ENCODE measurements around the gene KCNIP2. TPM values are rescaled to one million over a fixed set of nuclear protein-coding genes. Genes with fewer than 3 reads are reported as not detected.

KCNIP2 gene
- total and polyA plus RNA-seq, 2 experiments from 2014 or later: 0.15 to 0.22 TPM

- no peak overlapping the region for H3K27ac ChIP-seq
- H3K36me3 ChIP-seq (ENCODE audit: low read depth): no peaks in the 10 kb centered on the region
- H2AFZ ChIP-seq: peak overlapping the region; percentile 45
- H3K4me1 ChIP-seq (ENCODE audit: insufficient read depth): peaks cover 5% of the 10 kb centered on the region; the same call in 1 of the 2 replicates
- in situ Hi-C loops (cut with MboI): no loop called here
- peak overlapping the region; percentile 54 for H3K4me3 ChIP-seq
- 26 to 37% methylated on average over 50 to 58 of the region's 58 CpGs for WGBS, 2 experiments (ENCODE audit: low coverage in 1 of 2, low lambda C conversion rate in 2 of 2, missing lambda C conversion rate in 2 of 2)
- DNase-seq: peak; percentile 60
- peaks cover 12% of the 10 kb centered on the region for H3F3A ChIP-seq (ENCODE audit: insufficient read depth)
- no peaks in the 10 kb centered on the region for H3K79me2 ChIP-seq (ENCODE audit: insufficient read depth)
- no peaks in the 10 kb centered on the region for H4K20me1 ChIP-seq (ENCODE audit: insufficient read depth)
- H3K9me2 ChIP-seq (ENCODE audit: insufficient read depth): no peaks in the 10 kb centered on the region
- peak overlapping the region; percentile 54 for H3K4me2 ChIP-seq (ENCODE audit: unreplicated experiment)
- no peaks in the 10 kb centered on the region for H3K9me3 ChIP-seq (ENCODE audit: low read depth)
- no peak overlapping the region for H3K9ac ChIP-seq
- H3K27me3 ChIP-seq (replicated peaks; ENCODE audit: insufficient read depth): peaks cover 15% of the 10 kb centered on the region
- TF ChIP-seq EZH2 (IDR thresholded peaks at IDR 0.05; ENCODE audit: insufficient read depth, poor library complexity, severe bottlenecking) (no peak), EZH2phosphoT487 (IDR thresholded peaks at IDR 0.05; ENCODE audit: insufficient read depth, low read depth) (no peak)
These were observed 64.6 kb downstream of the KCNIP2 start for GRCh38 chr10:101778781-101779543.

- Histone ChIP-seq H3K9me3 (ENCODE audit: low read depth) (no peaks in the 10 kb centered on the region), H3K27me3 (replicated peaks; ENCODE audit: insufficient read depth) (peaks cover 22% of the 10 kb centered on the region), H4K20me1 (ENCODE audit: insufficient read depth) (no peaks in the 10 kb centered on the region), H3K4me1 (ENCODE audit: insufficient read depth) (no peaks in the 10 kb centered on the region; the same call in 1 of the 2 replicates), H2AFZ (no peak overlapping the region), H3K4me2 (ENCODE audit: unreplicated experiment) (no peak overlapping the region), H3K27ac (no peak overlapping the region), H3K4me3 (no peak overlapping the region), H3F3A (ENCODE audit: insufficient read depth) (peaks cover 6% of the 10 kb centered on the region), H3K9ac (no peak overlapping the region), H3K36me3 (ENCODE audit: low read depth) (no peaks in the 10 kb centered on the region), H3K79me2 (ENCODE audit: insufficient read depth) (no peaks in the 10 kb centered on the region), H3K9me2 (ENCODE audit: insufficient read depth) (no peaks in the 10 kb centered on the region)
- 88 to 95% methylated on average over 8 to 12 of the region's 12 CpGs for WGBS, 2 experiments (ENCODE audit: low coverage in 1 of 2, low lambda C conversion rate in 2 of 2, missing lambda C conversion rate in 2 of 2)
- in situ Hi-C loops (cut with MboI): no loop called here
- TF ChIP-seq EZH2 (IDR thresholded peaks at IDR 0.05; ENCODE audit: insufficient read depth, poor library complexity, severe bottlenecking) (no peak), EZH2phosphoT487 (IDR thresholded peaks at IDR 0.05; ENCODE audit: insufficient read depth, low read depth) (no peak)
- DNase-seq: no peak
These were observed 65.3 kb downstream of the KCNIP2 start for GRCh38 chr10:101778151-101778780.

DNA sequence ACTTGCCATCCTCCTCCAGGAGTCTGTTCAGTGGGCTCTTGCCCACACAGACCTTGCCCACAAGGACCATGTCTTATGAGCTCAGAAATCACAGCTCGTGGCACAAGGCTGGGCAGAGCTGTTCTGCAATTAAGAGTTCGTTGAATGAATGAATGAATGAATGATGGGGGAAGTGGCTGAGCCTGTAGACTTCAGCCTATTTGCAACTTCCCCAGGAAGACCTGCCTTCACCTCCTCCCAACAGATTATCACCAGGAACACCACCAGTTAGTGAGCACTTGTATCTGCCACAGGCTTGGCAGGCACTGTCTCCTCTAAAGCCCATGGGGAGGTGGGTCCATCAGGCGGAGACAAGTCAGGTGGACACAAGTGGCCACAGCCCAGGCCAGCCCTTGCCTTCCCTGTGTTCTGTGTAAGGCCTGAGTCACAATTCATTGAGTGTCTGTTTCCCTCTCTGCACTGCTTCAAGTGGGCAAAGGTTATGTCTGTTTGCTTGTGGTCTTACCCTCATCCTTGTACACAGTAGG is 65.9 kb downstream of the KCNIP2 start:
- H3K27ac ChIP-seq: no peak overlapping the region
- WGBS, 2 experiments (ENCODE audit: low coverage in 1 of 2, low lambda C conversion rate in 2 of 2, missing lambda C conversion rate in 2 of 2): 93 to 97% methylated on average over 3 of the region's 3 CpGs
- H3F3A ChIP-seq (ENCODE audit: insufficient read depth): peaks cover 6% of the 10 kb centered on the region
- no peak overlapping the region for H3K9ac ChIP-seq
- no peaks in the 10 kb centered on the region for H3K9me2 ChIP-seq (ENCODE audit: insufficient read depth)
- H2AFZ ChIP-seq: no peak overlapping the region
- H3K36me3 ChIP-seq (ENCODE audit: low read depth): no peaks in the 10 kb centered on the region
- no peaks in the 10 kb centered on the region; the same call in 1 of the 2 replicates for H3K4me1 ChIP-seq (ENCODE audit: insufficient read depth)
- TF ChIP-seq EZH2phosphoT487 (IDR thresholded peaks at IDR 0.05; ENCODE audit: insufficient read depth, low read depth) (no peak), EZH2 (IDR thresholded peaks at IDR 0.05; ENCODE audit: insufficient read depth, poor library complexity, severe bottlenecking) (no peak)
- DNase-seq: no peak
- no peaks in the 10 kb centered on the region for H4K20me1 ChIP-seq (ENCODE audit: insufficient read depth)
- H3K27me3 ChIP-seq (replicated peaks; ENCODE audit: insufficient read depth): peaks cover 27% of the 10 kb centered on the region
- H3K4me3 ChIP-seq: no peak overlapping the region
- no peak overlapping the region for H3K4me2 ChIP-seq (ENCODE audit: unreplicated experiment)
- no peaks in the 10 kb centered on the region for H3K9me3 ChIP-seq (ENCODE audit: low read depth)
- in situ Hi-C loops (cut with MboI): no loop called here
- no peaks in the 10 kb centered on the region for H3K79me2 ChIP-seq (ENCODE audit: insufficient read depth)

DNA sequence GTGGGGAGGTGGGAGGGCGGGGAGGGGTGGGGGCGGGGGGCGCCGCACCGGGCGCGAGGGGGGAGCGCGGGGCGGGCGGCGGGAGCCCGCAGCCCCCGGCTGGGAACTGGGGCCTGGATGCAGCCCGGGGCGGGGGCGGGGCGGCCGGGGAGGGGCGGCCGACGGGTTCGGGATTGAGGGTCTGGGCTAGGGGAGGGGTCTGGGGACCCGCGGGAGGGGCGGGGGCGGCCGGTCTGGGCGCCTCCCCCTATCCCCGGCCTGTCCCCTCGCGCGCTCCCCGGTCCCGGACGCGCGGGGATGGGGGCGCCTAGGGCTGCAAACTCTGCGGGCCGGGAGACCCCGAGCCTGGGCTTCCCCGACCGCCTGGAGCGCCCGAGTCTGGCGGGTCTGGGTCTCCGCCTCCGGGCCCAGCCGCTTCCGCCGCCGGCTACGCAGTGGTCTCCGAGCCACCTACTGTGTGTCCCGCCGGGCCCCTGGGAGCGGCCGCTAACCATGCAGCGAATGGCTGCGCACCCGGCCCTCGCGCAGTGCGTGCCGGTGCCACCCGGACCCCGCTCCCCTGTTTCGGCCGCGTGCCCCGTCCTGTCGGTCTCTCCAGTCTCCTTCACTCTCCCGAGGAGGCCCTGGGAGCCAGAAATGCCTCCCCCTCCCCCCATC is 67.3 kb downstream of the KCNIP2 start:
- DNase-seq: no peak
- Histone ChIP-seq H4K20me1 (ENCODE audit: insufficient read depth) (no peaks in the 10 kb centered on the region), H3K27ac (no peak overlapping the region), H3K9me2 (ENCODE audit: insufficient read depth) (no peaks in the 10 kb centered on the region), H3K9ac (no peak overlapping the region), H3K79me2 (ENCODE audit: insufficient read depth) (no peaks in the 10 kb centered on the region), H3K9me3 (ENCODE audit: low read depth) (no peaks in the 10 kb centered on the region), H3K4me2 (ENCODE audit: unreplicated experiment) (no peak overlapping the region), H3F3A (ENCODE audit: insufficient read depth) (no peaks in the 10 kb centered on the region), H3K4me1 (ENCODE audit: insufficient read depth) (no peaks in the 10 kb centered on the region), H2AFZ (no peak overlapping the region), H3K36me3 (ENCODE audit: low read depth) (no peaks in the 10 kb centered on the region), H3K27me3 (replicated peaks; ENCODE audit: insufficient read depth) (peaks cover 35% of the 10 kb centered on the region), H3K4me3 (no peak overlapping the region)
- in situ Hi-C loops (cut with MboI): no loop called here
- 6 to 12% methylated on average over 12 to 48 of the region's 74 CpGs for WGBS, 2 experiments (ENCODE audit: low coverage in 1 of 2, low lambda C conversion rate in 2 of 2, missing lambda C conversion rate in 2 of 2)
- TF ChIP-seq EZH2phosphoT487 (IDR thresholded peaks at IDR 0.05; ENCODE audit: insufficient read depth, low read depth) (0 out of 2 replicates have a peak, but pooled peaks have one; percentile 74), EZH2 (IDR thresholded peaks at IDR 0.05; ENCODE audit: insufficient read depth, poor library complexity, severe bottlenecking) (peak; percentile 92)

Other genes starting within 250 kb of the KCNIP2 start
- gene FBXW4, start 148.6 kb downstream of the KCNIP2 start, total RNA-seq (2014; rRNA removed; shearing (Covaris generic)): 18.7 and 26.8 TPM in 2 replicates
- 3.5 and 4.6 TPM in 2 replicates for gene FBXW4, start 148.6 kb downstream of the KCNIP2 start, polyA plus RNA-seq (2016; fragmentation: Nextera tagmentation; extraction: Ambion mirVana)
- 4.4 TPM in 1 of 2 replicates, not detected in the other for gene FGF8, start 67.7 kb downstream of the KCNIP2 start, total RNA-seq (2014; rRNA removed; shearing (Covaris generic))
- not detected in 2 replicates for gene FGF8, start 67.7 kb downstream of the KCNIP2 start, polyA plus RNA-seq (2016; fragmentation: Nextera tagmentation; extraction: Ambion mirVana)
- 62.0 and 69.6 TPM in 2 replicates for gene NPM3, start 60.4 kb downstream of the KCNIP2 start, total RNA-seq (2014; rRNA removed; shearing (Covaris generic))
- gene NPM3, start 60.4 kb downstream of the KCNIP2 start, polyA plus RNA-seq (2016; fragmentation: Nextera tagmentation; extraction: Ambion mirVana): 2.9 and 4.1 TPM in 2 replicates
- gene OGA, start 25.4 kb downstream of the KCNIP2 start, total RNA-seq (2014; rRNA removed; shearing (Covaris generic)): 73.6 and 78.0 TPM in 2 replicates
- 35.2 and 42.5 TPM in 2 replicates for gene OGA, start 25.4 kb downstream of the KCNIP2 start, polyA plus RNA-seq (2016; fragmentation: Nextera tagmentation; extraction: Ambion mirVana)
- 5.6 and 9.0 TPM in 2 replicates for gene ARMH3, start 212.4 kb upstream of the KCNIP2 start, total RNA-seq (2014; rRNA removed; shearing (Covaris generic))
- gene ARMH3, start 212.4 kb upstream of the KCNIP2 start, polyA plus RNA-seq (2016; fragmentation: Nextera tagmentation; extraction: Ambion mirVana): 9.5 and 11.1 TPM in 2 replicates
- 45.1 and 46.9 TPM in 2 replicates for gene HPS6, start 221.5 kb upstream of the KCNIP2 start, total RNA-seq (2014; rRNA removed; shearing (Covaris generic))
- gene HPS6, start 221.5 kb upstream of the KCNIP2 start, polyA plus RNA-seq (2016; fragmentation: Nextera tagmentation; extraction: Ambion mirVana): 10.9 and 12.2 TPM in 2 replicates

Measured in GM23248 (cell line).